HG02840 (cell line): Measurements from ENCODE around the gene SOX2.

Experiments
- ATAC-seq: cut with Tn5 transposase; IDR thresholded peaks from one replicate; pipeline ENCODE4 v1.9.1; 2021; ENCODE audit warnings: mild to moderate bottlenecking, moderate library complexity, moderate number of reproducible peaks; ENCODE audit not compliant: unreplicated experiment, low FRiP score

The SOX2 gene

DNA sequence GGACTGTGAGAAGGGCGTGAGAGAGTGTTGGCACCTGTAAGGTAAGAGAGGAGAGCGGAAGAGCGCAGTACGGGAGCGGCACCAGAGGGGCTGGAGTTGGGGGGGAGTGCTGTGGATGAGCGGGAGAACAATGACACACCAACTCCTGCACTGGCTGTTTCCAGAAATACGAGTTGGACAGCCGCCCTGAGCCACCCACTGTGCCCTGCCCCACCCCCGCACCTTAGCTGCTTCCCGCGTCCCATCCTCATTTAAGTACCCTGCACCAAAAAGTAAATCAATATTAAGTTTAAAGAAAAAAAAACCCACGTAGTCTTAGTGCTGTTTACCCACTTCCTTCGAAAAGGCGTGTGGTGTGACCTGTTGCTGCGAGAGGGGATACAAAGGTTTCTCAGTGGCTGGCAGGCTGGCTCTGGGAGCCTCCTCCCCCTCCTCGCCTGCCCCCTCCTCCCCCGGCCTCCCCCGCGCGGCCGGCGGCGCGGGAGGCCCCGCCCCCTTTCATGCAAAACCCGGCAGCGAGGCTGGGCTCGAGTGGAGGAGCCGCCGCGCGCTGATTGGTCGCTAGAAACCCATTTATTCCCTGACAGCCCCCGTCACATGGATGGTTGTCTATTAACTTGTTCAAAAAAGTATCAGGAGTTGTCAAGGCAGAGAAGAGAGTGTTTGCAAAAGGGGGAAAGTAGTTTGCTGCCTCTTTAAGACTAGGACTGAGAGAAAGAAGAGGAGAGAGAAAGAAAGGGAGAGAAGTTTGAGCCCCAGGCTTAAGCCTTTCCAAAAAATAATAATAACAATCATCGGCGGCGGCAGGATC is at the start of gene SOX2:
TSS of gene SOX2 (plus strand) at position 601 of the 811 bp plus-strand sequence. CDS start 436 bp downstream, outside the sequence.
- no peak for ATAC-seq

GRCh38 chr3:181683563-181683962 is 28.2 kb upstream of the SOX2 start:
- ATAC-seq: no peak

DNA sequence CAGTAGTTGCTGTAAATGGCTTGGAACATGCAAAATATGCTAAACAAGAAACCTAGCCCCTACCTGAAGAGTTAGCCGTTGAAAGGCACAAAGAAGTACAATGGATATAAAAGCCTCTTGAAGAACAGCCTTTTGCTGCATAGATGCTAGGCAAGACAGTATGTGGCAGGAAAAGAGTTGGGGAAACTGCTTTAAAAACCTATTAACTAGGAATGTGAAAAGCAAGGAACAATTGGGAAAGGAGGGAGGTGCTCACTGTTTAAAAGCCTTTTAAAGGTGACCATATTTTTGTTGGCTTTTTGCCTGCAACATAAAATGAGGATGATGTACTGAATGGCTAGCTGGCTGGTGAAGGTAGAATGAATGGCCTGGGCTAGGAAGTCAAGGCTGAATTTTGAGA is 24.5 kb upstream of the SOX2 start:
- ATAC-seq: no peak

DNA sequence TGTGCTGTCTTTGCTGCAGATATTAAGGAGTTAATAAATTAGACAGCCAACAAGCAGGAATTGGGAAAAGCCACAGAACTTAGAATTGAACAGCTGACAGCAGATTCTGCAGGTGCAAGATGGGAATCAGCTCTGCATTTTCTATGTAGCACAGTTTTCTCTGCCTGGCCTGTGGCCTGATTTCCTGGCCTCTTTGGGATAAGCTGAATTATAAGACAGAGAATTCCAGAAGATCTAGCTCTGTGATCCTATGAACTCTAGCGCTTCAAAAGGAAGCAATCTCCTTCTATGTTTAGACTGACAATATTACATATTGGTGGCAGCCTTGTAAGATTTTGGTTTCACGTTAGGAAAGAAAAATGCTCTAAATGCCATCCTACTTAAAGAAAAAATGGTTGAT is 24.0 kb upstream of the SOX2 start:
- ATAC-seq: no peak

- ATAC-seq: no peak
Measured at GRCh38 chr3:181689546-181689945, 22.2 kb upstream of the SOX2 start.

- ATAC-seq: no peak
Measured at GRCh38 chr3:181690769-181691168, 21.0 kb upstream of the SOX2 start.

DNA sequence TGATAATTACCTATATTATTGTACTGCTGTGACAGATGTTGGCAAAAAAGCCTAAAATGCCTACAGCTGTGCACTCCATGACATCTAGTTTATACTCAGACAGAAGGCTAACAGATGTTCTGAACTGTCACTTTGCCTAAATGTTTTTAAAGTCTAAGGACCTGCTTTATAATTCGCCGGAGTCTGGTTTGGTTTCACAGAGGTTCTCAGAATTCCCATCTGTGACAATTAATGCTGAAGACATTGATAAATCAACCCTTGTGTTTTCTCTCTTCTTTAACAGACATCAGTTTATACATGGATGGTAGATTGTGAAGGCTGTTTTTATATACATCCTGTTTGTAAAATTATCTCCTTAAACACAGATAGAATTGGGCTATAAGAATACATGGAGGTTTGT is 19.8 kb upstream of the SOX2 start:
- ATAC-seq: no peak

DNA sequence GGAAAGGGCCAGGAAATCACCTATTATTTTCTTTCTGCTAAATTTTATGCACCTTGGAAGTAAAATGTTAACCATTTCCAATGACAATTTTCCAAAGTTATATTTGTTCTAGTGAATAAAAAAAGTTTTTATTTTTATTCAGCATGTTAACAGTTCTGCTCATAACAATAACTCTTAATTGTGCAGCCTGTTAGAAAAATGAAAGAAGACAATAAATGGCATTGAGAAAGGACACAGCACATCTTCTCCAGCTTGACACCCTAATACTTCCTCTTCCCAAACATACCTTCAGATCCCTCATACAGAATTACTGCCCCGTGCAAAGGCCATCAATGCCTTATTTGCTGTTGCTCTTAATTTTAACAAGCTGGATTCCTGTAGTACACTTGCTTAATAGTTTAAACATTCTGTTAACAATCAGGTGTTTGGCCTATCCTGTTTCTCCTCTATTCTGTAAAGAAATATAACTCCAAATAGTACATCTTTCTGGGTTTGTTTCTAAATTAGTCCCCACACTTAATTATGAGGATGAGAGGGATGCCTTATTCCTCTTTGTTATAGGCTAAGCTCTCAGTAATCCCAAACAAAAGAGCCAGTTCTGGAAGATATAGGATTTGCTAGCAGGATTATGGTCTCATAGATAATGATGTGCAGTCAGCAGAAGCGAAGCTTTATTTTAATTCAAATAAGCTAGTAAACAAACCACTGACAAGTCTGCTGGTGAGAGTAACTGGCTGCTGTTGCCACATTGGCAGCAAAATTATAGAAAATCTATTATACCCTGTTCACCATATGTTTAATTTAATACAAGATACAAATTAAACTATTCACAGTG is 19.2 kb upstream of the SOX2 start:
- no peak for ATAC-seq

- no peak for ATAC-seq
Measured at GRCh38 chr3:181693280-181693679, 18.4 kb upstream of the SOX2 start.

- ATAC-seq: no peak
Measured at GRCh38 chr3:181694805-181695660, 16.7 kb upstream of the SOX2 start.

- ATAC-seq: no peak
Measured at GRCh38 chr3:181695661-181696491, 15.8 kb upstream of the SOX2 start.

DNA sequence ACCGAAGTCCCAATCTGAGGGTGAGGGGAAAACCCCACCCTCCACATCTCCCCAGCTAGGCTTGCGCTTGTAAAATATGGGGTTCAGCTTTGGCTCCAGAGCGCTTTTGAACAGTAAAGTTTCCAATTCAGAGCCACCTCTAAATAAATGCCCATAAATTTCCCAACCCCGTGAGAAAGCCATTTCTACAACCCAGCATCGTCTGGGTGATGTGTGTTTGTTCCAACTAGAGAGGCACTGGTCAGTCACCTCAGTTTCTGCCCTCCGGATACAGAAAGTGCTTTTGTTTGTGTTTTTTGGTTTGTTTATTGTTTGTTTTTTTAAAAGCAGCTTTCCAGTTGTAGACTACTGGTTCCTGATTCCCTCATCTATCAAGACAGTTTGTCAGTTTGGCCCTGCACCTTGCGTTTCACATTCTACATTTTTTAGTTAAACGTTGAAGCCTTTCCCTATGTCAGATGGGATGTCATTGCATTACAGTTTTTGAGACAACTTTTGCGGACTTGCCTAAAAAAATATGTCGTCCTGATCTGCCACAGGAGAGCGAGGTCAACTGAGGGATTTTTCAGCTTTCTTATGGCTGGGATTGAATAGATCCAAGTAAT is 15.0 kb upstream of the SOX2 start:
- no peak for ATAC-seq

DNA sequence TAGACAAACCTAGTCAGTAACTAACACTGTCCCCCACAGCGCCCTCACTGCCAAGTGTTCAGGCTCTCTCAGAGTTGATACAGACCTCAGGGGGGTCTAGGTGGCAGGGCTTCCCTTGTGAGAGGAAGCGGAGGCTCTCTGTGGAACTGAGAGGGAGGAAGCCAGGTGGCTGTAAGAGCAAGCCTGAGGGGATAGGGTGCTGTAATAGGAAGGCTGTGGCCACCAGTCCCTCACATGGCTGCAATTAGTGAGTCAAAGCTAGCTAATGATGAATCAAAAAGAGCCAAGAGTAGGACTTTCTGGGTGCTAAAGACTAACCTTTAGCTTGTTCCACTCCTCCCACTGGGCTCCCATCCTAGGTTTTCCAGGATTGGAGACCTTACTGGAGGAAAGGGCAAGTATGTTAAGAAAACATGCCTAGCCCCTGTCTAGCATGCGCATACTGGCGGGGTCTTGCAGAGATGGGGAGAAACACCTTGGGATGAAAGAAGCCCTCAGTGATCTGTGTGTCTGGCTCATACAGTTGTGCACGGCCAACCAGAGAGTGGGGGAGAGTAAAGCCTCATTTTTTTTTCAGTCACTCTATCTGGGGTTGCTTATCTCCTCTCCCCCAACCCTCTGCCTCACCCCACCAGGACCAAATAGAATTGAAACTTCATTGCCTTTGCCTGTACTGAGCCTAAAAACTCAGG is 13.3 kb upstream of the SOX2 start:
- ATAC-seq: no peak

GRCh38 chr3:181699171-181699903 is 12.4 kb upstream of the SOX2 start:
- ATAC-seq: no peak

- peak; percentile 70 for ATAC-seq
Measured at GRCh38 chr3:181700168-181701087, 11.3 kb upstream of the SOX2 start.

GRCh38 chr3:181701096-181701495 is 10.6 kb upstream of the SOX2 start:
- no peak for ATAC-seq
